VCaP (cell line): ENCODE data around the gene MALRD1.

Source experiments
- H3K27ac ChIP-seq: fragments of 450-650 bp; 2 replicates; pipeline ENCODE4 v1.5.1; 2017
- CTCF ChIP-seq: fragments of 450-650 bp; conservative IDR thresholded peaks from 2 replicates; pipeline ENCODE4 v1.5.1; 2017; ENCODE audit warnings: mild to moderate bottlenecking, moderate library complexity

Gene MALRD1

GRCh38 chr10:19142967-19143366, 94.4 kb downstream of the MALRD1 start:
- no peak for TF ChIP-seq CTCF
- no peak overlapping the region for H3K27ac ChIP-seq

GRCh38 chr10:19144206-19144605, 95.6 kb downstream of the MALRD1 start:
- TF ChIP-seq CTCF, result no peak
- no peak overlapping the region for H3K27ac ChIP-seq

- no peak overlapping the region for H3K27ac ChIP-seq
- TF ChIP-seq CTCF, result no peak
These were observed 105.8 kb downstream of the MALRD1 start for GRCh38 chr10:19154375-19154774.

- no peak overlapping the region for H3K27ac ChIP-seq
- TF ChIP-seq CTCF, result no peak
These were observed 109.8 kb downstream of the MALRD1 start for GRCh38 chr10:19158358-19158757.

GRCh38 chr10:19158870-19159269, 110.3 kb downstream of the MALRD1 start:
- no peak overlapping the region for H3K27ac ChIP-seq
- no peak for TF ChIP-seq CTCF

GRCh38 chr10:19164461-19164860, 115.9 kb downstream of the MALRD1 start:
- H3K27ac ChIP-seq, result no peak overlapping the region
- TF ChIP-seq CTCF, result no peak

GRCh38 chr10:19168584-19168983, 120.0 kb downstream of the MALRD1 start:
- no peak overlapping the region for H3K27ac ChIP-seq
- peak; percentile 32 for TF ChIP-seq CTCF

GRCh38 chr10:19169041-19169440, 120.4 kb downstream of the MALRD1 start:
- no peak overlapping the region for H3K27ac ChIP-seq
- no peak for TF ChIP-seq CTCF
